Tibial nerve (tissue), 4 donors: ENCODE data around the gene ZNF512B.

Experiments used
- EP300 ChIP-seq, 2 donors: sonication (generic); formaldehyde crosslinking; IDR thresholded peaks; one replicate each; pipeline ENCODE4 v1.6.1; 2017; ENCODE audit warnings: antibody characterized with exemption in 2 of 2, mild to moderate bottlenecking in 1 of 2
- POLR2A ChIP-seq, 2 donors: fragments of 450-650 bp; IDR thresholded peaks; one replicate each; pipeline ENCODE4 v1.6.1; 2017; ENCODE audit warnings: antibody characterized with exemption in 2 of 2, mild to moderate bottlenecking in 2 of 2, moderate library complexity in 2 of 2
- TF ChIP-seq, protein P1 (sequence below), 5 experiments: fragments of 200-600 bp in 3 of 5; fragments of 450-650 bp in 2 of 5; sonication (generic) in 3 of 5; IDR thresholded peaks; one replicate each; pipeline ENCODE4 v1.5.1; 2016 to 2019; ENCODE audit warnings: antibody characterized with exemption in 5 of 5, mild to moderate bottlenecking in 3 of 5, moderate library complexity in 2 of 5

DNA sequence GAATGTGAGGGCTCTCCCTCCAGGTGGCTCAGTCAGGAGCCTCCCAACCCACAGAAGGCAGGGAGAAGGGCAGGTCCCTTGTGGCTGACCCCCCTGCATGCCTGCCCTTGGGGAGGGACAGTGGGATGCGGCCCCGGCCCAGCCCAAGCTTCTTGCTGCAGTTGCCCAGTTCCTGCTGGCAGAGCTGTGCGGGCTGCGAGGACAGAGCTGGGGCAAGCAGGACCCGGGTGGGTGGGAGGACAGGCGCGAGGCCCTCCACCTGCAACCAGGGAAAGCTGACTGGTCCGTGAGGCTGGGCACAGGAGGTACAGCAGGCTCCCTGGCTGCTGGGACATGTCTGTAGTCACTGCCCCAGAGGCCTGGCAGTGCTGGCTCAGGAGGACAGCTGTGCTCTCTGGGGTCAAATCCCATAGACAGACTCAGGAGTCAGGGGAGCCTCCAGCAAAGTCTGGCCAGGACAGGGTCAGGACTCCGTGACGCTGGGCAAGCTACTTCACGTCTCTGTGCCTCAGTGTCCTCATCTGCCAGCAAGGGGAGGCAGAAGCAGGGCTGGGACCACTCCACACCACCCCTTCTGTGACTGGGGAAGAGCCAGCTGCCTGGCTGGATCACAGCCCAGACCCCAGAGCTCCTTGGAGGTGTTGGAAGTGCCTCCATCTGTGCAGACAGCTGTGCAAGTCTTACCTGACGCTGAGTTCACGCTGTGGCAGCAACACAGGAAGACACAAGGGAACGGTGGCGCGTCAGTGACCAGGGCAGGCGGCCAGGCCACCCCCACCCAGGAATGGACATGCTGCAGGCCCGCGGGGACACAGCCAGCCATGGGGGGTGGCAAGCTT lies 26.5 kb downstream of the ZNF512B start:
- TF ChIP-seq, protein P1, sequence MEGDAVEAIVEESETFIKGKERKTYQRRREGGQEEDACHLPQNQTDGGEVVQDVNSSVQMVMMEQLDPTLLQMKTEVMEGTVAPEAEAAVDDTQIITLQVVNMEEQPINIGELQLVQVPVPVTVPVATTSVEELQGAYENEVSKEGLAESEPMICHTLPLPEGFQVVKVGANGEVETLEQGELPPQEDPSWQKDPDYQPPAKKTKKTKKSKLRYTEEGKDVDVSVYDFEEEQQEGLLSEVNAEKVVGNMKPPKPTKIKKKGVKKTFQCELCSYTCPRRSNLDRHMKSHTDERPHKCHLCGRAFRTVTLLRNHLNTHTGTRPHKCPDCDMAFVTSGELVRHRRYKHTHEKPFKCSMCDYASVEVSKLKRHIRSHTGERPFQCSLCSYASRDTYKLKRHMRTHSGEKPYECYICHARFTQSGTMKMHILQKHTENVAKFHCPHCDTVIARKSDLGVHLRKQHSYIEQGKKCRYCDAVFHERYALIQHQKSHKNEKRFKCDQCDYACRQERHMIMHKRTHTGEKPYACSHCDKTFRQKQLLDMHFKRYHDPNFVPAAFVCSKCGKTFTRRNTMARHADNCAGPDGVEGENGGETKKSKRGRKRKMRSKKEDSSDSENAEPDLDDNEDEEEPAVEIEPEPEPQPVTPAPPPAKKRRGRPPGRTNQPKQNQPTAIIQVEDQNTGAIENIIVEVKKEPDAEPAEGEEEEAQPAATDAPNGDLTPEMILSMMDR (IDR thresholded peaks at IDR 0.05): no peak
- TF ChIP-seq POLR2A (IDR thresholded peaks at IDR 0.05): no peak
- TF ChIP-seq EP300 (IDR thresholded peaks at IDR 0.05): no peak
